ENCODE data around the gene PRDM12. TPM values are rescaled to one million over a fixed set of nuclear protein-coding genes. Genes with fewer than 3 reads are reported as not detected.

Gene PRDM12
- total and polyA plus RNA-seq, 2 experiments from 2014 or later = 0.11 TPM; not detected in 1

- Histone ChIP-seq H3K27ac (ENCODE audit: low read depth) (no peak overlapping the region), H2AFZ (no peak overlapping the region), H3K4me1 (ENCODE audit: insufficient read depth) (peaks cover 8% of the 10 kb centered on the region; the same call in 1 of the 2 replicates), H4K20me1 (replicated peaks; ENCODE audit: insufficient read depth) (no peaks in the 10 kb centered on the region), H3K79me2 (replicated peaks; ENCODE audit: insufficient read depth) (no peaks in the 10 kb centered on the region), H3K4me3 (no peak overlapping the region), H3K4me2 (no peak overlapping the region), H3K9me2 (ENCODE audit: insufficient read depth) (no peaks in the 10 kb centered on the region), H3K36me3 (ENCODE audit: insufficient read depth) (no peaks in the 10 kb centered on the region), H3F3A (replicated peaks; ENCODE audit: low read depth) (no peaks in the 10 kb centered on the region), H3K27me3 (ENCODE audit: insufficient read depth) (peaks cover 64% of the 10 kb centered on the region)
- ATAC-seq (no peak), DNase-seq (ENCODE audit: low spot score) (no peak)
- Mint-ChIP-seq H3K36me3 (ENCODE audit: low read depth) (no peaks in the 10 kb centered on the region; the same call in 2 of the 3 replicates), H3K4me3 (no peak overlapping the region), H3K4me1 (peaks cover 8% of the 10 kb centered on the region), H3K9me3 (peaks cover 6% of the 10 kb centered on the region; the same call in 1 of the 3 replicates), H3K27me3 (ENCODE audit: insufficient read depth, low read depth, poor library complexity) (peaks cover 63% of the 10 kb centered on the region), H3K27ac (no peak overlapping the region)
- TF ChIP-seq ZNF462 (CRISPR knock-in tag; IDR thresholded peaks at IDR 0.05) = no peak
- no peak for TF ChIP-seq ETS1 (IDR thresholded peaks at IDR 0.05)
- no peak for TF ChIP-seq REST (IDR thresholded peaks at IDR 0.05; ENCODE audit: unreplicated experiment)
- TF ChIP-seq EZH2 (IDR thresholded peaks at IDR 0.05; ENCODE audit: low read depth, unreplicated experiment) = no peak
- no peak for TF ChIP-seq ZNF114 (CRISPR knock-in tag; IDR thresholded peaks at IDR 0.05)
Observed at GRCh38 chr9:130668659-130669058, 4.3 kb downstream of the PRDM12 start.

Data from GM23338 (cell line).